H1 (cell line): Measurements from ENCODE around the gene BAZ1B. TPM values are rescaled to one million over a fixed set of nuclear protein-coding genes. Genes with fewer than 3 reads are reported as not detected.

Experiments
- BRCA1 ChIP-seq: IDR thresholded peaks from 2 replicates; pipeline ENCODE4 v1.6.1; 2012; ENCODE audit warnings: low read depth, low read length, improper control_type of control experiment
- E2F6 ChIP-seq: IDR thresholded peaks from 2 replicates; pipeline ENCODE4 v1.6.1; 2012; ENCODE audit warnings: inconsistent platforms
- GTF2F1 ChIP-seq: IDR thresholded peaks from 2 replicates; pipeline ENCODE4 v1.6.1; 2012; ENCODE audit warnings: low read depth, low read length, improper control_type of control experiment, borderline replicate concordance
- HDAC2 ChIP-seq, 2 experiments: fragments of 300-600 bp in 1 of 2; sonication (generic) in 1 of 2; IDR thresholded peaks; 2 replicates each; pipeline ENCODE4 v1.6.1; 2011 to 2012; ENCODE audit warnings: low read depth in 2 of 2, low read length in 2 of 2, mild to moderate bottlenecking in 2 of 2, moderate library complexity in 2 of 2, borderline replicate concordance in 1 of 2, inconsistent platforms in 1 of 2
- JUN ChIP-seq: IDR thresholded peaks from 2 replicates; pipeline ENCODE4 v1.6.1; 2011; ENCODE audit warnings: low read depth, mild to moderate bottlenecking, improper control_type of control experiment, low read length
- JUND ChIP-seq: IDR thresholded peaks from 2 replicates; pipeline ENCODE4 v1.6.1; 2011; ENCODE audit warnings: mild to moderate bottlenecking, improper control_type of control experiment, low read length
- MAX ChIP-seq: IDR thresholded peaks from 2 replicates; pipeline ENCODE4 v1.6.1; 2012; ENCODE audit warnings: inconsistent platforms
- POLR2AphosphoS5 ChIP-seq: IDR thresholded peaks from 2 replicates; pipeline ENCODE4 v1.6.1; 2011; ENCODE audit warnings: low read depth, low read length
- SRF ChIP-seq: IDR thresholded peaks from 2 replicates; pipeline ENCODE4 v1.6.1; 2011; ENCODE audit warnings: mild to moderate bottlenecking, low read depth, low read length, moderate library complexity
- polyA plus RNA-seq, 7 experiments: library from polyadenylated mRNA; depleted of rRNA in 3 of 7; stranded (reverse) in 5 of 7; unstranded in 2 of 7; fragments of >200 nt in 5 of 7; fragments of 200-250 nt in 2 of 7; gene quantifications; 1 replicate in 5 of 7; 2 replicates in 1 of 7; 4 replicates in 1 of 7; pipeline versions ENCODE4 v1.2.1 to v1.2.3, GENCODE V29; 2011 to 2013; ENCODE audit warnings: missing spikeins in 2 of 7, mixed read lengths in 2 of 7
- total RNA-seq: library from RNA; stranded (reverse); fragmentation: NEBNext Ultra II Directional; extraction: Animal tissue kit (Norgen Biotek cat#: 25700); gene quantifications from 2 replicates; pipeline ENCODE4 v1.2.1, GENCODE V29; 2021

BAZ1B gene
- total and polyA plus RNA-seq, 2 of the 8 experiments (the other 6 are each of a cell fraction or from before 2014, with no cell fraction given), result 21.0 to 86.8 TPM

- TF ChIP-seq GTF2F1, result 0 out of 2 replicates have a peak, but pooled peaks have one; percentile 14
- TF ChIP-seq JUND, result no peak
- peak in 1 of 2 experiments; percentile 93; a peak in 2 of 4 replicates for TF ChIP-seq HDAC2 (IDR thresholded peaks at IDR 0.05; ENCODE audit: borderline replicate concordance in 1 of 2, low read depth in 2 of 2, low read length in 2 of 2)
- no peak for TF ChIP-seq SRF
- TF ChIP-seq POLR2AphosphoS5, result no peak
- TF ChIP-seq E2F6, result peak; percentile 100
- no peak for TF ChIP-seq BRCA1
- TF ChIP-seq JUN, result no peak
- peak; percentile 100 for TF ChIP-seq MAX
Measured at GRCh38 chr7:73433924-73434700, 88.0 kb downstream of the BAZ1B start (continued).
